CD4-positive, alpha-beta T cell treated with Interleukin-4 for 1 hour (primary cell): ENCODE data around the gene TMEM245.
"Not testable (repeated sequence)": the region's sequence is repeated elsewhere in the genome, so short reads cannot be mapped to it uniquely, and the experiment has no call there.

ENCODE experiments used
- DNase-seq, 2 donors: peaks; one replicate each; pipeline ENCODE4 v3.0.0-alpha.2; 2020 to 2022

TMEM245 gene

DNA sequence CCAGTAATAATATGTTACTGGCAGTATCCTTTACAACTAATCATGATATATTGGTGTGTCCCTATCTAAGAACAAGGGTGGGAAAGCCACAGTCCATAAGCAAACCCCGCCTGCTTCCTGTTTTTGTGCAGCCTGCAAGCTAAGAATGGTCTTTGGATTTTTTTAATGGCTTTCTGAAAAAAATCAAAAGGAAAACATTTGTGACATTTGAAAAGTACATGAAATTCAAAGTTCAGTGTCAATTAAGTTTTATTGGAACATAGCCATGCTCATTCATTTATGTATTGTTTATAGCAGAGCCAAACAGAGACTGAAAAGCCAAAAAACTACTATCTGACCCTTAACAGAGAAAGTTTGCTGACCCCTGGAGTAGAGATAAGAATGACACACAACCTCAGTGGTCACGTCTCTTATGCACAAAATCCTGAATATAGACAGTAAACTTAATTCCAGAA, 12.8 kb upstream of the TMEM245 start:
- no peak for DNase-seq

DNA sequence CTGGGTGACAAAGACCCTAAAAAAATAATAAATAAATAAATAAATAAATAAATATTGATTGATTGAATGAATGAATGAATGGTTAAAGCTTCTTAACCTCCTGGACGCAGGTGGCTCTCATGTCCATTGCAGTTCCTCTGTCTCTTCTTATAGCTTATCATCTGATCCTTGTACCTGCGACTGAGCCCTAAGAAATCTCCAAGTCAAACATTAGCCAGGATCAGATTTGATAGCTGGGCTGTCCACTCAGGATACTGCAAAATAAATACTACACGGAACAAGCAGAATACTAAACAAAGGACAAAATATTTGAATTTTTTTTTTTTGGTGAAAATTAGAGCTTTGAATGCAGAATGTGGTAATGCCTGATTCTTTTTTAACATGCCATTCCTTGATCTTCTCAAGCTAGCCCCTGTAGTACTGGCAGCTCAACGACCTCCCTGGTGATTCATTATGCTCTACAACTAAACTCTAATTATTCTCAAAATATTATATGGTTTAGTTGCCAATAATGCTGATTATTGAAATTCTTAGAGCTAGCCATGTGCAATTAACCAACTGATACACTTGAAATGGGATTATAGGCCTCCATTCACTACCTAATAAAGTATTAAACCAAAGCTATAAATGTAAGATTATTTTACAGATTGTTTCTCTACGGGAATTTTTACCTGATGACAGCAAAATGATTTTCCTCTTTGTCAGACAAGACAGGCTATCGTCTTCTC, 9.9 kb upstream of the TMEM245 start:
- no peak for DNase-seq

DNA sequence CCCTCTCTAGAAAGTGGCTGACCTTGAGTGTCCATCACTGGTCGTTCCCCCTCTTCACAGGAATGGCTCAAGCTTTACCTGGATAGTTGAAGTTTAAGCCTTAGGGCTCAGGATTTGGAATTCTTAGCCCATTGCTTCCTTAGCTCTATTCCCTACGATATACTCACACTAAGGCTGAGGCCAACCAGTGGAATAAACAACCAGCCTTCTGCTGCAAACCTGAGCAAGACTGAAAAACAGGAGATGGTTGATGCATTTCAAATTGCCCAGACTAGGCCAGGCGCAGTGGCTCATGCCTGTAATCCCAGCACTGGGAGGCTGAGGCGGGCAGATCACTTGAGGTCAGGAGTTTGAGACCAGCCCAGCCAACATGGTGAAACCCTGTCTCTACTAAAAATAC, 6.9 kb upstream of the TMEM245 start:
- not testable (repeated sequence) for DNase-seq

DNA sequence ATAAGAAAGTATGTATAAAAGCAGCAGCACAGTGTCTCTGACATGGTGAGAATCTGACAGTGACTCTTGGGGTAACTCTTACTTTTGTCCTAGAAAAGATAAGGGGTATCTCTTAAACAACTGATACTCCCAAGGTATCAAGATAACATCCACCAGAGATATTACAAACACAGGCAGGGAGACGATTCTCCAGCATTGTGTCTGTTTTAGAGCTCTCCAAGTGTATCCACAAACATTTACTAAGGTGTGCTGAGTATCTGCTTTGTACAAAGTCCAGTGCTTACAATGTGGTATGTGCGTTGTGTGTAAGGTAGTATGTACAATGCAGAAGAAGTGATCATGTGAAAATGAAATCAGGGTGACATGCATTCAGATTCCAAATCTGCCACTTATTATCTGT, 4.4 kb upstream of the TMEM245 start:
- no peak for DNase-seq

DNA sequence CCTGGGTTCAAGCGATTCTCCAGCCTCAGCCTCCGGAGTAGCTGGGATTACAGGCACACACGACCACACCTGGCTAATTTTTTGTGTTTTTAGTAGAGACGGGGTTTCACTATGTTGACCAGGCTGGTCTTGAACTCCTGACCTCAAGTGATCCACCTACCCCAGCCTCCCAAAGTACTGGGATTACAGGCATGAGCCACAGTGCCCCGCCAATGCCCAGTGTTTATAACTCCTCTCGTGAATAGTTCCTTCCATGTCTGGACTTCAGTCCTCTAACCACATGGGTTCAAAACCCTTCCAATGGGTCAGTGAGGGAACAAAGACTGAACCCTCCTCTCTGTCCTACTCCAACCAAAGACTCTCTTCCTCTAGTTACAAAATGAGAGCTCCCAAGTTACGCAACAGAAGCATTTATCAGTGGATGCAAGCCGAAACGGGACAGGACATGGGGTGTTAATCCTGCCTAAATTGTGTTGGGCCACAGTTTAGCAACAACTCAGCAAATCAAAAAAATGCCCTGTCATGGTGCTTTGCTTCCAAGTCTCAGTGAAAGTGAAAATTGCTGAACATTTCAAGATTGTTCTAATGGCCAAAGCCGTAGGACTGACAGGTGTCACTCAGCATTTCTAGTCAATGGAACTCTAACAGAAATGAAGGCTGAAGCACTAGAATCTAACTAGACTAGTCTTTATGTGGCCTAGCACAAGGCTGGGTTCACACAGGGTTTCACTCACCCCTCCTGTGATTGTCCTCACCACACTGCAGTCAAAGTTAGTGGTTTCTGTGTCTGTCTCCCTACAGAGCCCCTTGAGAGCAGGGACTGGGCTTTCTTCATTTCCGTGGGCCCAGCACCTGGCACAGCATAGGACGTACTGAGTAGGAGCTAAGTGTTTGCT, 3.2 kb upstream of the TMEM245 start:
- DNase-seq: no peak

DNA sequence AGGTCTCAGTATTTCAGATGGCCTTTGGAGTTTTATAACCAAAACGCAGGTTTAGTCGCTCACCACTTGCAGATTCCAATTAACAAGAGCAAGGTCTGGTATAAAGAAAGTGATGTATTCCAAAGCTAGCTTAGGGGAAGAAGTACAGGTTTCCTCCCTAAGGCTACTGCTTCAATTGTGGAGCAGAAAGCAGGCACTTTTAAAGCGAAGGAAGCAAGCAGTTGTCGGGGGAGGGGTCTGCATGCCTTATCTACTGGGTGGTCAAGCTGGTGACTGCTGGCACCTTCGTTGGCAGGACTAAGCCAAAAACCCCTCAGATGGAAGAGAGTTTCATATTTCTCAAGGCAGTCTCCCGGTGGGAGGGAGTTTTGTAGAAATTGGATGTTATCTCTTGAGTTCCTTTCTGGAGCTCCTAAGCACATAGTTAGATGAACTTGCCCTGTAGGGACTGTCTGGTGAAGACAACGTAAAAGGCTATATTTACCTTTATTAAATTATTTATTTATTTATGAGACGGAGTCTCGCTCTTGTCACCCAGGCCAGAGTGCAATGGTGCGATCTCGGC, 1.6 kb upstream of the TMEM245 start:
- no peak for DNase-seq

DNA sequence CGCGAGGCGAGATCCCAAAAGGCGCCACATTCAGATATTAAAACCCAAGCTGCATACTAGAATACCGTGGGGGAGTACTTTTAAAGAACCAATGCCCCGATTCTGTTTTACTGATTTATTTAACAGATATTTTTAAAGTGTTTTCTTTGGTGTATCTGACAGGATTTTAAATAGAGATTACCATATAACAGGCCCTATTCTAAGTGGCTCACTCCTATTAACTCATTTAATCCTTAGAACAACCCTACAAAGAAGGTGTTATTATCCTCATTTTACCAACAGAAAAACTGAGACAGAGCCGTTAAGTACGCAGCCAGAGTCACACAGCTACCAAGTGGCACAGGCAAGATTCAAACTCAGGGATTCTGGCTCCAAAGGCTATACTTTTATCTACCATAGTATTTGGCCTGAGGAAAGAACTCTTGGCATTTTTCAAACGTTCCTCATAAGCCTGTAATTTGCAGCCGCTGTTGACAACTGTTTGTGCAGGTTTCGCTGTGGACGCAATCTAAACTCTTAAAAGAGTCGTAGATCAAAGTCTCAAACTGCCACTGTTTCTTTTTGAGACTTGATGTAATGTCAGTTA, 550 bp upstream of the TMEM245 start:
- no peak for DNase-seq

DNA sequence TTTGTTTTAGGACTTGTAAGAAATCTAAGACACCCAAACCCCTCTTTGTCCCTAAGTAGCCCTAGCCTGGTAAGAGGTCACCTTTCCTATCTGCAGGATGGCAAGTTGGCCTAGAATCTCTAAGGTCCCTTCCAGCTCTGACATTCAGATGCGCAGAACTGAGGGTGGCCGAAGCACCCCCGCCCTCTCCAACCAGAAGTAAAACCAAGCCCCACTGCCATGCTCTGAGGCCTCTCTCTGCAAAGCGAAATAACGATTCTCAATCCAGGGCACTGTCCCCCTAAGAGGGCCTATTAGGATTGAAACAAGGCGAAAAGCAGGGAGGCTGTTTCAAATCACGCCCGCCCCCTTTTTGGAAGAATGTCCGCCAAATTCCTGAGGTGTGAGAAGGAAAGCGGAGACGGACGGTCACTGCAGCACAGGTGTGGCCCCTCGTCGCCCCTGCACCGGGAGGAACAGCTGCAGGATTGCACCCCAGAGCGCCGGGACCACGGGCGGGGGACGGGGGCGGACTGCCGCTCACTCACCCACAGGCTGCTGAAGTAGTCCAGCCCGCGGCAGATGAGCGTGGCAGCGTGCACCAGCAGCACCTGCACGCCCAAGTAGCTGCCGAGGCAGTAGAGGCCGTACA, 824 bp downstream of the TMEM245 start:
- no peak for DNase-seq

DNA sequence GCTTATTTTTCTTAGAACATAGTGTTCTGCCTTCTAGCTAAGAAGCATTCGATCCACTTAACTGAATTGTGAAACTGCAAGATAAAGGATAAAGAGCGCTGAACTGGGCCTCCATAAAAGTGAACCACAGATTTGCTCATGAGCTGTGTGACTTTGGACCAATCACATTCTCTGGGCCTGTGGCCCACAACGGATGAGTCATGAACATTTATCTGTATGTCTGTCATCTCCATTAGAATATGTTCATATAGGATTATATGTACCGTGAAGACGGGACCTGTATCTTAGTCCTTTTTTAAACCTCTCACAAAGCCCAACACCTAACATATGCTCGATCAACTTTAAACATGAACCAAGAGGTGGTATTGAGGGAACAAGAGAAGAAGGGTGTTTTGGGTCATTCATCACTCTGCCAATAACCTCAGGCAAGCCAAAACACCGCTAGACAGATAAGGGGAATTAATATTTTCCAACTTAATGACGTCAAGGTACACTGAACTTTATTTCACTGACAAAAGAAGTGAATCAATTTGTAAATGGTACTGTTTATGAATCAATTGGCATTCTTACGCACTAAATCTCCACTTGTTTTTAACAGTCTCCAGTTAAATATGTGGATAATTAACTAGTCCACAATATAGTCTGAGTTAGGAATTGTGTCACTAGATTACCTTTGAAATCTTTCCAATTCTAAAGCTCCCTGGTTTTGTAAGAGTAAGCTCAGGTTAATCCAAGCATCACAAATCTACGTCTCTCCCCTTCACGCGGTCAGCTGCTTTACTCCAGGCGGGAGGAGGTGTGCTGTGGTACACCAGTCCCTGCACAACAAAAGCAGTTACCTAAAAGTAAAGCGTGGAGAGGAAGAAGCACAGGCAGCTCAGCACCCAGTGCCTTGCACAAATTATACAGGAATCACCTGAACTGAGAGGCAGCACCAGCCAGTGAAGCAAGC, 1.6 kb downstream of the TMEM245 start:
- DNase-seq: peak; percentile 25 to 64

DNA sequence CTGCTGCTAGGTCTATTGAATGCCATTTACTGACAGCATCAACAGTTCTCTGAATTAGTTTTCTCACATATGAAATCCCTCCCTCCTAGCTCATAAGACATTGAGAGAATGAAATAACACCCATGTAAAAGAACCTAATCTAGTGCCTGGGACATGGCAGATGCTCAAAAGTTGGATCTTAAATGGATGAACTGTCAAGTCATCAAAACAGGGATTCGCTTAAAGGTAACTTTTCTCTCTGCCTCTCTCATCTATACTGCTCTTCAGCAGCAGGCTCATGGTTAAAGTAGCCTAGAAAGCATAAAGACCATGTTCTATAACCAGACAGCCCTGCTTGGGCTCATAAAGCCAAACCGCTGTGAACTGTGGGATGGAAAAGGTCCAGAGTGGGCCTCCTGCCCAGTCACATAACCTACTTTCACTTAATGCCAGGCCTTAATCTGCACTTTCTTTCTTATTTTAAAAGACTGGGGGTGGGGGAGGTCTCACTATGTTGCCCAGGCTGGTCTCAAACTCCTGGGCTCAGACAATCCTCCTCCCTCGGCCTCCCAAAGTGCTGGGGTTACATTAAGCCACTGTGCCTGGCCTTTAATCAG, 3.7 kb downstream of the TMEM245 start:
- DNase-seq: no peak

DNA sequence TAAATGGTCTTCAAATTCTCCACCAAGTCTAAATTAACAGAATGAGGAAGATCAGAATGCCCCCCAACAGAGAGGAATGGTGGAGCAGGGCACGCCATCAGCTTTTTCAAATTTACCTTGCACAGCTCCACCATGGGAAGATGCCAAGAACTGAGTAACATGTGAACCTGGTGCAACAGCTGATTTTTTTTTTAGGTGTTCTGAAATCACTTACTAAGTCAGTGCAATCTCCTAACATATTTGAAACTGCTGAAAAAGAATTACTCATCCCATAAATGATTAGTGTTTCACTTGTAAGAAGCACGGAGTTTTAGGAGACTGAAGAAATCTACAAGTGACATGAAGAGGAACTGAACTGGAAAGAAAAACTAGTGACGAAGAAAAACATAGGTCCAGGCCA, 5.1 kb downstream of the TMEM245 start:
- DNase-seq: no peak

DNA sequence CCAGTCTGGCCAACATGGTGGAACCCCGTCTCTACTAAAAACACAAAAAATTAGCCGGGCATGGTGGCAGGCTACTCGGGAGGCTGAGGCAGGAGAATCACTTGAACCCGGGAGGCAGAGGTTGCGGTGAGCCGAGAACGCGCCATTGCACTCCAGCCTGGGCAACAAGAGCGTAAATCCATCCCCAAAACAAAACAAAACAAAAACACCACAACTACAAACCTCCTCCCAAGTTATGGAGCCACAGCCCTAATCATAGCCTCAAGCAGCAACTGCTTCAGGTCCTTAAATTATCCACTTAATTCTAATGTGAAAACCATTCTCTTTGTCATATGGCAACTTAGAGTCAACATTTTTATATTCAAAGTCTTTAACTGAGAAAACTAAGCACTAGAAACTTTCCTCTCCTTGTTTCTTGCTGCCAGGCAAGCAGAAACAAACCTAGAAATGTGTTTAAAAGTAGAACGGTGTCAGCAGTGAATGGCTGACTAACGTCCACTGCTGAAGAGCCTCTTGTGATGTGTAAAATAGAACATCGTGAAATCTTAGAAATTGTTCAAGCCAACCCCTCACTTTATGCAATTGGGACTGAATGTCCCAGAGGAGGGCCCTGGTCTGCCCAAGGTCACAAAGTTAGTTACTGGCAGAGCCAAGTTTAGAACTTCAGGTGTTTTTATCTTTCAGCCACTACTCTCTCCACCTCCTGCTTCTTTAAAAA, 5.7 kb downstream of the TMEM245 start:
- DNase-seq: no peak

DNA sequence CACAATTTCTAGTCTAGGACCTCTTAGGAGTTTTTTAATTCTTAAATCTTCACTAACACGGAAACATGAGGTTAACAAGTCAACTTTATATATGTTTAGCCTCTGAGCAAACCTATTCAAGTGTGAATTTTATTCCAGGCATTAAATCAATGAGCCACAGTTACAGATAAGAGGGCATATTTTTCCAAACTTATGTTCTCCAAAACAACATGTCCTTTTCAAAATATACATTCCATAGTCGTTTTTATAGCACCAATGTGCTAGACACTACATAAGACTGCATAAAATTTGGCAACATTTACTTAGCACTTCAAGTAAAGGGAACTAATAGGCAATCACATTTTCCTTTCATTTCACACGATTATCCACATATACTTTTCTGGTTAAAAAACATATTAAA, 6.5 kb downstream of the TMEM245 start:
- DNase-seq: no peak

DNA sequence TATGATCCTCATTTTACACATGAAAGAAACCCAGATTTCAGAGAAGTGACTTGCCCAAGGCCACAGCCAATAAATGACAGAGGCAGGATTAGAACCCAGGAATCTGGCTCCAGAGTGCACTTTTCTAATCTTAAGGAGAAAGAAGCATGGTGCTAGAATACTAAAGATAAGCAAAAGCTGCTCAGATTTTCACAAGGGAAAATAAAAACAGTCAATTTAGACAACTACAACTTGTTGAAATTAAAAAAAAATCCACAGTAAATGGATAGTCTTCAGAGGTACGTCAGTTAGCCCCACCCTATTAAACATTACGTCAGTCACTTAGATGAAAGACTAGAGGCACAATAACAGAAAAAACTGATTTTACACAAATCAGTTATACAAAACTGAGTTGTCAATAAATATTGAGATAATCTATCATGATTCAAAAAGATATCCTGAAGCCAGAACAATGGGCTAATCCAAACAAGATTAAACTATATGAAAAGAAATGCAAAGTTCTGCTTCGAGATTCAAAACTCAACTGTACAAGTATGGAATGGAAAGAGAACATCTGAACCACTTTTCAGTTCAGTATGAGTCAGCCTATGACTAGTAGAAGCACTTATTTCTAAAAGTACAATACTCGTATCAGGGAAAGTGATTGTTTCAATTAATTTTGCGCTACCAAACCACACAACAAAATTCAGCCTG, 9.3 kb downstream of the TMEM245 start:
- peak in 1 of 2 donors; percentile 73 for DNase-seq

DNA sequence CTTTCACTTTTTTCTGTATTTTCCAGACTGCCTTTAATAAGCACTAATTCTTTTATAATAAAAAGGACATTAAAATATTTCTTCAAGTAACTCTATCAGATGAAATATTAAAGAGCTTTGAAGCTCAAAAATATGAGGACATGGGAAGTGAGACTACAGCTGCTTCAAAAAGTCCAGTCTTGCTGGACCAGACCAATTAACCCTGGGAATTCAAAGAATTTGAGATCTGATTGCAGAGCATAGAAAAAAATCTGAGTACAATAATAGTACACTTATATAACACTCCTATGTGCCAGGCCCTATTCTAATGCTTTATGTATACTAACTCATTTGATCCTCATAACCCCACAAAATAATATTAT, 9.8 kb downstream of the TMEM245 start:
- DNase-seq: no peak

DNA sequence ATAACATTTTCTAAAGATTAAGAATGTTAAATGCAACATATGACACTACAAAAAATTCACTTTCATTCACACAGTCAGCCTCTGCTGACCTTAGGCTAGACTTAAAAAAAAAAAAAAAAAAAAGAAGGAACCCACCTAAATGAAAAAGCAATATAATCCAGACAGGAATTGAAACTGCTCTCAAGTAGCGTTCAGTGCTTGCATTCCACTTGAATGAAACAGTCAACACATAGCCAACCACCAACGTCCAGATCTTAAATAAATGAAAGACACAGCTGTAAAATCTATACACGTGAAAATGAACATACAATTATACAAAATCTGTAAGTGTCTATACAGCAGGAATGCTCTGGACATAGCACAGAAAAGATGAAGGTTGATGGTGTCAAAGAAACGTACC, 11.4 kb downstream of the TMEM245 start:
- DNase-seq: no peak

DNA sequence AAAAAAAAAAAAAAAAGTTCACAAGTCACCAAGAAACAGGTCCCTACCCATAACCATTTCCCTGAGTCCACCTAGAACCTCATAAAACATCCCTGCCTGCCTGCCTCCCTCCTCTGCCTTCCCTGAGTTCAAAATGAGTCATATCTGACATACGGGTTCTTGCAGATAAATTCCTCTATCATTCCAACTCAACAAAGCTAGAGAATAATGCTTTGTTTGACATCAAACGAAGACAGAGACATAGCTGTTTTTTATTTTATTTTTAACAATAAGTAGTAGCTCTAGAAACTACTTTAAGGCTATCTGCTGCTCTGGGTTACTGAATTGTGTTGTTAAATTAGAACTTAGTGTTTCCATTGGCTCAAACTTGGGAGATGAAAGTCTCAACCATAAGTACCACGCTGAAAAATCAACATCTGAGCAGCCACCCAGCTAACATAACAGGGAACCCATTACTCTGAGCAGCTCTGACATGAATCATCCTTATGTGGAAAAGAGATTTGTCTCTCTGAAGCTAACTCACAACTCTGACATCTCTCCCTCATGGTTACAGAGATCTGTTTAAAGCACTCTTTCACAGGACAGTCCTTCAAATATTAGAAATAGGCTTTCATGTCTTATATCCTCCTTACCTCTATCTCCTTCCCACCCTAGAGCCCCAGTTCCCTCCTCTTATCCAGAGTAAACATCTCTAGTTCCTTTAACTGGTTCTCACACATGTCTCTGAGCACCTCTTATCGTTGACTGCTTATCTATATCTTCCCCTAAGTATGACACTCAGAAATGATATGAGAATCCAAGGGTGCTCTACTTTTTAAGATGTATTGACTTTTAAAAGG, 12.1 kb downstream of the TMEM245 start:
- peak in 1 of 2 donors; percentile 36 for DNase-seq

DNA sequence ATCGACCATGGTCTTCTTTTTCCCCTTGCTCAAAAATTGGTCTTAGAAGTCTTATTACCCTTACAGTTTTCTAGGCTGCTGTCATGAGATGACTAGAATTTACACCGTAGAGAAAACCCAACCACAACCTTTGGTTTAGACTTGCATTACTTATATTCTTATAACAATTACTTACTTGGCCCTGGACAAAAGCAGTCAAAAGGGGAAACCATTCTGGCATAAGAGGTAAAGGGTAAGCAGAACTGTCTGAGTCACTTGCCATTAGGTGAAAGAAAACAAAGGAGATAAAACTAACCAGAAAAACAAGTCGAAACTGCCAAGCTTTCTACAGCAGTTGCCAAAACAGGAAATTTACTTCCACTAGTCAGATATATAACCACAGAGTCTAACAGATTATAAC, 17.9 kb downstream of the TMEM245 start:
- peak in 1 of 2 donors; percentile 74 for DNase-seq

DNA sequence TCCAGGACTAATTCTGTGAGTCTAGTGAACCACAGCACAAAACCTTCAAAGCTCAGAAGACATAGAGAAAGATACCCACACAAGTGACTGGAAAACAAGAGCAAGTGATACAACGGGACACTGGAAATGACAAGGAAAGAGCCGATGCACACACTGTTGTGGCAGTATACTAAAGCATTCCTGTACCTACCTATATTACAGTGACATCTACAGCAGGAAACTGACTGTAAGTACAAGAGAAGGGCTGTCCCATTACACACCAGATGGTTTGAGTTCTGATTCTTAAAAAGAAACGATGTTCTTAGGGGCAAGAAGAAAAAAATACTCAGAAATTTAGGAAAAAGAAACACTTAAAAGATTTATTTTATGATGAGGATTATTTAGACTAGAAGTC, 18.5 kb downstream of the TMEM245 start:
- DNase-seq: no peak
